Measurements from ENCODE around the gene FCRL4.
"Not testable (repeated sequence)": the region's sequence is repeated elsewhere in the genome, so short reads cannot be mapped to it uniquely, and the experiment has no call there.

Gene FCRL4

GRCh38 chr1:157574836-157575235 lies 23.0 kb downstream of the FCRL4 start:
- Histone ChIP-seq H3K36me3 (replicated peaks) (no peaks in the 10 kb centered on the region), H3K4me3 (ENCODE audit: low read depth, low read length) (no peak overlapping the region), H3K27me3 (replicated peaks) (no peaks in the 10 kb centered on the region), H3K27ac (no peak overlapping the region)
- no peak for DNase-seq
- TF ChIP-seq, protein P1, sequence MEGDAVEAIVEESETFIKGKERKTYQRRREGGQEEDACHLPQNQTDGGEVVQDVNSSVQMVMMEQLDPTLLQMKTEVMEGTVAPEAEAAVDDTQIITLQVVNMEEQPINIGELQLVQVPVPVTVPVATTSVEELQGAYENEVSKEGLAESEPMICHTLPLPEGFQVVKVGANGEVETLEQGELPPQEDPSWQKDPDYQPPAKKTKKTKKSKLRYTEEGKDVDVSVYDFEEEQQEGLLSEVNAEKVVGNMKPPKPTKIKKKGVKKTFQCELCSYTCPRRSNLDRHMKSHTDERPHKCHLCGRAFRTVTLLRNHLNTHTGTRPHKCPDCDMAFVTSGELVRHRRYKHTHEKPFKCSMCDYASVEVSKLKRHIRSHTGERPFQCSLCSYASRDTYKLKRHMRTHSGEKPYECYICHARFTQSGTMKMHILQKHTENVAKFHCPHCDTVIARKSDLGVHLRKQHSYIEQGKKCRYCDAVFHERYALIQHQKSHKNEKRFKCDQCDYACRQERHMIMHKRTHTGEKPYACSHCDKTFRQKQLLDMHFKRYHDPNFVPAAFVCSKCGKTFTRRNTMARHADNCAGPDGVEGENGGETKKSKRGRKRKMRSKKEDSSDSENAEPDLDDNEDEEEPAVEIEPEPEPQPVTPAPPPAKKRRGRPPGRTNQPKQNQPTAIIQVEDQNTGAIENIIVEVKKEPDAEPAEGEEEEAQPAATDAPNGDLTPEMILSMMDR (IDR thresholded peaks at IDR 0.05; ENCODE audit: low read depth, low read length, missing control alignments) = no peak
- in situ Hi-C loops (cut with HindIII; ENCODE audit: low pct_ligation_motif_present, low sequenced_read_pairs) = no loop called here

DNA sequence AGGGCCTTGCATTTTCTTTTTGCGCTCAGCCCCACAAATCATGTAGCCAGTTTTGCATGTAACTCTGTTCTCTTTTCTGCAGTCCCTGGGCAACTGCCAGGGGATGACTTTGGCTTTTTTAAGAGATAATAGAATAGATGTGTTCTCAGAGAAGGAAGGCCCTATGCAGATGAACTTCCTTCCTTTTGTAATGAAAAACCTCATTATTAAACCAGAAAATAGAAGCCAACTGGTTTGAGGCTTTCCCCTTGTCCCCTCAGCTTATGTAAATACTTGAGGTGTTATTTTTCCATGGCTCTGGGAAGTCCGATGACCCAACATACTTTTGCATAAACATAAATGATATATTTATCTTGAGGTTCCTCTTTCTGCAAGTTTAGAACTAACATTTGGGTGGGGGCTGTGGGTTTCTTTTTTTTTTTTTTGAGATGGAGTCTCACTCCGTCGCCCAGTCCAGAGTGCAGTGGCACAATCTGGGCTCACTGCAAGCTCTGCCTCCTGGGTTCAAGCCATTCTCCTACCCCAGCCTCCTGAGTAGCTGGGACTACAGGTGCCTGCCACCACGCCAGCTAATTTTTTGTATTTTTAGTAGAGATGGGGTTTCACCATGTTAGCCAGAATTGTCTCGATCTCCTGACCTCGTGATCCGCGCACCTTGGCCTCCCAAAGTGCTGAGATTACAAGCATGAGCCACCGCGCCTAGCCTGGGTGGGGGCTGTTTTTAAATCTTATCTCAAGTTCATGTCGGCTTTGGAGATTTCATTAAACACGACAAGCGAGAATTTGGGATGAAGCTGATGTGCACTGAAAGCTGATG lies 31.2 kb downstream of the FCRL4 start:
- Histone ChIP-seq H3K4me3 (ENCODE audit: low read depth, low read length) (no peak overlapping the region), H3K27me3 (replicated peaks) (no peaks in the 10 kb centered on the region), H3K27ac (no peak overlapping the region), H3K36me3 (replicated peaks) (no peaks in the 10 kb centered on the region)
- TF ChIP-seq, protein P1 (IDR thresholded peaks at IDR 0.05; ENCODE audit: low read depth, low read length, missing control alignments) = no peak
- DNase-seq = no peak
- in situ Hi-C loops (cut with HindIII; ENCODE audit: low pct_ligation_motif_present, low sequenced_read_pairs) = no loop called here

- Histone ChIP-seq H3K27me3 (replicated peaks) (no peaks in the 10 kb centered on the region), H3K27ac (no peak overlapping the region), H3K4me3 (ENCODE audit: low read depth, low read length) (no peak overlapping the region), H3K36me3 (replicated peaks) (no peaks in the 10 kb centered on the region)
- TF ChIP-seq, protein P1 (IDR thresholded peaks at IDR 0.05; ENCODE audit: low read depth, low read length, missing control alignments) = no peak
- in situ Hi-C loops (cut with HindIII; ENCODE audit: low pct_ligation_motif_present, low sequenced_read_pairs) = no loop called here
- DNase-seq = no peak
Measured at GRCh38 chr1:157562515-157562914, 35.4 kb downstream of the FCRL4 start.

DNA sequence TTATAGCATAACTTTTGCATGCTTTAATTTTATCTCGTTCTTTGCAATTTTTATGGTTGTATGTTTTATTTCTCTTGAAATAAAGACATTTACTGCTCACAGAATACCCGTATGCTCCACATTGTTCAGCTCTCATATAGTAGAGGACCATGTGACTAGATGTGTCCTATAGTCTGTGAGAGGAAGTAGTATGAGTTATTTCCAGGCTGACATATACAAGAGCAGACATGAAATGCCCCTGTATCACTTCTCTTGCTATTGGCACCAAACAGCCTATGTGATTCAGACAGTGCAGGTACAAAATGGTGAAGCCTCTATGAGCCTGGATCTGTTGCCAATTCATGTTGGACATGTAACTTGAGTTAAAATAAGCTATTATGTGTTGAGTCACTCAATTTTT lies 39.8 kb downstream of the FCRL4 start:
- H3K4me3 ChIP-seq (ENCODE audit: low read depth, low read length) = no peak overlapping the region
- H3K27me3 ChIP-seq (replicated peaks) = no peaks in the 10 kb centered on the region
- H3K36me3 ChIP-seq (replicated peaks) = no peaks in the 10 kb centered on the region
- TF ChIP-seq, protein P1 (IDR thresholded peaks at IDR 0.05; ENCODE audit: low read depth, low read length, missing control alignments) = no peak
- DNase-seq = no peak
- no peak overlapping the region for H3K27ac ChIP-seq
- in situ Hi-C loops (cut with HindIII; ENCODE audit: low pct_ligation_motif_present, low sequenced_read_pairs) = no loop called here

- in situ Hi-C loops (cut with HindIII; ENCODE audit: low pct_ligation_motif_present, low sequenced_read_pairs) = no loop called here
- H3K4me3 ChIP-seq (ENCODE audit: low read depth, low read length) = no peak within 1 kb of the TSS
Measured at GRCh38 chr1:157551694-157552693, 45.9 kb downstream of the FCRL4 start, which contains the start of gene FCRL5. Gene FCRL5 (minus strand): TSS chr1:157552515. CDS start chr1:157552362, 153 bp downstream.

GRCh38 chr1:157548081-157548480 lies 49.8 kb downstream of the FCRL4 start:
- DNase-seq; H3K27me3 ChIP-seq (replicated peaks); H3K36me3 ChIP-seq (replicated peaks); in situ Hi-C loops (cut with HindIII; ENCODE audit: low pct_ligation_motif_present, low sequenced_read_pairs); H3K4me3 ChIP-seq (ENCODE audit: low read depth, low read length); H3K27ac ChIP-seq: not testable (repeated sequence)

More at GRCh38 chr1:157551694-157552693, 45.9 kb downstream of the FCRL4 start, which contains the start of gene FCRL5:
- TF ChIP-seq, protein P1 (IDR thresholded peaks at IDR 0.05; ENCODE audit: low read depth, low read length, missing control alignments) = no peak
- Histone ChIP-seq H3K27me3 (replicated peaks) (no peaks in the 10 kb centered on the region), H3K27ac (no peak within 1 kb of the TSS), H3K36me3 (replicated peaks) (no peaks in the 10 kb centered on the region)
- no peak for DNase-seq
